H9 (cell line): ENCODE data around the gene CSDE1. TPM values are rescaled to one million over a fixed set of nuclear protein-coding genes. Genes with fewer than 3 reads are reported as not detected.
A peak's percentile ranks its signal among the peaks of the same experiment; 100 is the strongest.

Source experiments
- DNase-seq: peaks from one replicate; pipeline ENCODE4 v3.0.0-alpha.2; 2017
- H2AFZ ChIP-seq: one replicate; pipeline ENCODE4 v1.6.1; 2013; ENCODE audit warnings: mild to moderate bottlenecking, low read length, control low read depth, moderate library complexity
- H2AK5ac ChIP-seq: 2 replicates; pipeline ENCODE4 v1.6.1; 2013; ENCODE audit warnings: low read length, control low read depth, mixed read lengths; ENCODE audit not compliant: insufficient read length
- H2BK120ac ChIP-seq: one replicate; pipeline ENCODE4 v1.6.1; 2013; ENCODE audit warnings: low read depth, mild to moderate bottlenecking, low read length, control low read depth, inconsistent platforms; ENCODE audit not compliant: poor library complexity, severe bottlenecking
- H2BK12ac ChIP-seq: 2 replicates; pipeline ENCODE4 v1.6.1; 2013; ENCODE audit warnings: low read length, control low read depth, mixed read lengths, low read depth; ENCODE audit not compliant: insufficient read length
- H2BK15ac ChIP-seq: 2 replicates; pipeline ENCODE4 v1.6.1; 2013; ENCODE audit warnings: low read depth, low read length, control low read depth
- H2BK20ac ChIP-seq: one replicate; pipeline ENCODE4 v1.6.1; 2013; ENCODE audit warnings: low read depth, mild to moderate bottlenecking, low read length, control low read depth, inconsistent platforms; ENCODE audit not compliant: poor library complexity, severe bottlenecking
- H2BK5ac ChIP-seq: 2 replicates; pipeline ENCODE4 v1.6.1; 2013; ENCODE audit warnings: low read length, control low read depth, mixed read lengths; ENCODE audit not compliant: insufficient read length
- H3K14ac ChIP-seq: 2 replicates; pipeline ENCODE4 v1.6.1; 2013; ENCODE audit warnings: low read length, control low read depth; ENCODE audit not compliant: insufficient read depth
- H3K18ac ChIP-seq: 2 replicates; pipeline ENCODE4 v1.6.1; 2013; ENCODE audit warnings: low read depth, mild to moderate bottlenecking, mixed read lengths, low read length, control low read depth; ENCODE audit not compliant: insufficient read length
- H3K23ac ChIP-seq: 2 replicates; pipeline ENCODE4 v1.6.1; 2013; ENCODE audit warnings: low read length, control low read depth, mixed read lengths, low read depth; ENCODE audit not compliant: insufficient read length
- H3K23me2 ChIP-seq: 2 replicates; pipeline ENCODE4 v1.6.1; 2013; ENCODE audit warnings: low read depth, mild to moderate bottlenecking, mixed read lengths, low read length, control low read depth; ENCODE audit not compliant: insufficient read length, poor library complexity, severe bottlenecking
- H3K27ac ChIP-seq: 2 replicates; pipeline ENCODE4 v1.5.1; 2013; ENCODE audit warnings: low read length, control low read depth, mixed read lengths, low read depth; ENCODE audit not compliant: insufficient read length
- H3K27me3 ChIP-seq: 2 replicates; pipeline ENCODE4 v1.6.1; 2013; ENCODE audit warnings: low read length, control low read depth, inconsistent platforms; ENCODE audit not compliant: insufficient read depth
- H3K4ac ChIP-seq: 2 replicates; pipeline ENCODE4 v1.6.1; 2013; ENCODE audit warnings: low read depth, mild to moderate bottlenecking, control low read depth, inconsistent platforms, low read length, moderate library complexity
- H3K4me1 ChIP-seq: 2 replicates; pipeline ENCODE4 v1.6.1; 2013; ENCODE audit warnings: low read length, control low read depth, inconsistent platforms; ENCODE audit not compliant: insufficient read depth
- H3K4me2 ChIP-seq: 2 replicates; pipeline ENCODE4 v1.6.1; 2013; ENCODE audit warnings: low read length, control low read depth, mixed read lengths; ENCODE audit not compliant: insufficient read length, insufficient read depth
- H3K56ac ChIP-seq: 2 replicates; pipeline ENCODE4 v1.6.1; 2013; ENCODE audit warnings: low read depth, mild to moderate bottlenecking, mixed read lengths, low read length, control low read depth; ENCODE audit not compliant: insufficient read length
- H3K79me1 ChIP-seq: 2 replicates; pipeline ENCODE4 v1.6.1; 2013; ENCODE audit warnings: low read depth, mild to moderate bottlenecking, moderate library complexity, low read length, control low read depth, inconsistent platforms; ENCODE audit not compliant: insufficient read depth, poor library complexity, severe bottlenecking
- H3K79me2 ChIP-seq: 2 replicates; pipeline ENCODE4 v1.6.1; 2013; ENCODE audit warnings: low read length, control low read depth, inconsistent platforms; ENCODE audit not compliant: insufficient read depth
- H3K9ac ChIP-seq: 2 replicates; pipeline ENCODE4 v1.6.1; 2013; ENCODE audit warnings: low read length, control low read depth, mixed read lengths; ENCODE audit not compliant: insufficient read length; ENCODE audit errors: extremely low read depth
- H3K9me3 ChIP-seq: one replicate; pipeline ENCODE4 v1.6.1; 2013; ENCODE audit warnings: low read depth, low read length, inconsistent platforms; ENCODE audit not compliant: control insufficient read depth
- H3T11ph ChIP-seq: one replicate; pipeline ENCODE4 v1.6.1; 2013; ENCODE audit warnings: mild to moderate bottlenecking, low read length, control low read depth, inconsistent platforms
- H4K20me1 ChIP-seq: one replicate; pipeline ENCODE4 v1.6.1; 2013; ENCODE audit not compliant: control insufficient read depth, insufficient read length, insufficient read depth
- H4K5ac ChIP-seq: 2 replicates; pipeline ENCODE4 v1.6.1; 2013; ENCODE audit warnings: low read depth, mild to moderate bottlenecking, mixed read lengths, low read length, control low read depth; ENCODE audit not compliant: insufficient read length
- H4K8ac ChIP-seq: replicated peaks from 2 replicates; pipeline ENCODE4 v1.6.1; 2013; ENCODE audit warnings: low read length, control low read depth, mixed read lengths, low read depth; ENCODE audit not compliant: insufficient read length
- H4K91ac ChIP-seq: 2 replicates; pipeline ENCODE4 v1.6.1; 2013; ENCODE audit warnings: low read depth, mild to moderate bottlenecking, moderate library complexity, mixed read lengths, low read length, control low read depth; ENCODE audit not compliant: insufficient read length
- H3K27ac Mint-ChIP-seq, 3 experiments: 2 replicates in 2 of 3; 3 replicates in 1 of 3; pipeline ENCODE4 v1.8.0; 2020 to 2021; ENCODE audit warnings: mixed read lengths in 3 of 3, mild to moderate bottlenecking in 1 of 3, moderate library complexity in 1 of 3
- H3K27me3 Mint-ChIP-seq: 2 replicates; pipeline ENCODE4 v1.8.0; 2021; ENCODE audit warnings: low read depth, mild to moderate bottlenecking, moderate library complexity, mixed read lengths
- H3K36me3 Mint-ChIP-seq, 3 experiments: 2 replicates in 2 of 3; 3 replicates in 1 of 3; pipeline ENCODE4 v1.8.0; 2020 to 2021; ENCODE audit warnings: low read depth in 3 of 3, mixed read lengths in 3 of 3; ENCODE audit not compliant: insufficient read depth in 1 of 3
- H3K4me1 Mint-ChIP-seq, 2 experiments: 2 replicates each; pipeline ENCODE4 v1.8.0; 2020; ENCODE audit warnings: mixed read lengths in 2 of 2
- H3K4me3 Mint-ChIP-seq, 2 experiments: 2 replicates in 1 of 2; 3 replicates in 1 of 2; pipeline ENCODE4 v1.8.0; 2020 to 2021; ENCODE audit warnings: mild to moderate bottlenecking in 2 of 2, mixed read lengths in 2 of 2, moderate library complexity in 1 of 2
- H3K9me3 Mint-ChIP-seq, 2 experiments: 2 replicates in 1 of 2; 3 replicates in 1 of 2; pipeline ENCODE4 v1.8.0; 2020; ENCODE audit warnings: mild to moderate bottlenecking in 2 of 2, mixed read lengths in 2 of 2, moderate library complexity in 1 of 2
- CTCF ChIP-seq: fragments of 200-600 bp; sonication (generic); conservative IDR thresholded peaks from 3 replicates; pipeline ENCODE4 v1.8.0; 2021; ENCODE audit warnings: antibody characterized with exemption, mild to moderate bottlenecking
- WGBS: extraction: QIAGEN DNeasy Blood & Tissue Kit; methylation state at CpG from one replicate; pipeline ENCODE4 v1.1.7; 2013; ENCODE audit warnings: missing lambda C conversion rate, low lambda C conversion rate, mixed read lengths; ENCODE audit not compliant: insufficient read length; ENCODE audit errors: extremely low coverage; 5-methylcytosine and 5-hydroxymethylcytosine counted together
- total RNA-seq: library from RNA; stranded (reverse); gene quantifications from 2 replicates; pipeline ENCODE4 v1.2.1, GENCODE V29; 2021

CSDE1 gene
- total RNA-seq, 1 experiment from 2014 or later: 645 TPM

GRCh38 chr1:114756949-114757454, 782 bp downstream of the CSDE1 start:
- peaks cover 1% of the 10 kb centered on the region; the same call in 1 of the 2 replicates for H3K27me3 Mint-ChIP-seq
- no peak overlapping the region for H2AFZ ChIP-seq

More at GRCh38 chr1:114756949-114757454, 782 bp downstream of the CSDE1 start:
- peak overlapping the region; percentile 95 for H3K56ac ChIP-seq
- peak overlapping the region; percentile 85 for H4K8ac ChIP-seq
- peak overlapping the region; percentile 90 for H3K18ac ChIP-seq
- no peak for TF ChIP-seq CTCF
- Mint-ChIP-seq H3K4me3 (peak overlapping the region; percentile 100), H3K36me3 (peaks cover 12 to 33% (median 26%) of the 10 kb centered on the region in 3 experiments), H3K9me3 (no peaks in the 10 kb centered on the region; a peak in 2 of 5 replicates), H3K4me1 (peaks cover 45 to 53% of the 10 kb centered on the region in 2 experiments), H3K27ac (peak overlapping the region; percentile 100)
- peak overlapping the region; percentile 25; the same call in 1 of the 2 replicates for H3K4ac ChIP-seq
- no peak overlapping the region for H2BK20ac ChIP-seq
- no peak overlapping the region for H2BK12ac ChIP-seq
- peaks cover 49% of the 10 kb centered on the region for H3K79me2 ChIP-seq
- peak overlapping the region; percentile 77 for H3K4me2 ChIP-seq
- H3K9ac ChIP-seq: peak overlapping the region; percentile 93
- peak overlapping the region; percentile 76 for H3K27ac ChIP-seq
- no peaks in the 10 kb centered on the region for H3K79me1 ChIP-seq
- no peak overlapping the region for H2BK120ac ChIP-seq
- H3K9me3 ChIP-seq: no peaks in the 10 kb centered on the region
- H3K27me3 ChIP-seq: no peaks in the 10 kb centered on the region
- no peak overlapping the region for H4K91ac ChIP-seq
- H4K20me1 ChIP-seq: no peaks in the 10 kb centered on the region
- peaks cover 3% of the 10 kb centered on the region for H3K23me2 ChIP-seq
- WGBS: no CpG with 5 or more reads among the region's 17 CpGs
- H3K14ac ChIP-seq: peak overlapping the region; percentile 88
- peak overlapping the region; percentile 92 for H2BK5ac ChIP-seq
- no peak for DNase-seq
- peak overlapping the region; percentile 86 for H4K5ac ChIP-seq
- peaks cover 9% of the 10 kb centered on the region; the same call in 1 of the 2 replicates for H3K4me1 ChIP-seq
- peak overlapping the region; percentile 63 for H3T11ph ChIP-seq
- H3K23ac ChIP-seq: no peak overlapping the region
- no peak overlapping the region for H2BK15ac ChIP-seq
- no peak overlapping the region for H2AK5ac ChIP-seq
